IPS-20b (cell line): Measurements from ENCODE around the gene RHEB.

Experiments used
- H3K27ac ChIP-seq: one replicate; pipeline ENCODE4 v1.5.1; 2013; ENCODE audit warnings: low read length
- H3K27me3 ChIP-seq: 2 replicates; pipeline ENCODE4 v1.6.1; 2013; ENCODE audit warnings: mild to moderate bottlenecking, low read length, inconsistent platforms; ENCODE audit not compliant: insufficient read depth
- H3K36me3 ChIP-seq: 2 replicates; pipeline ENCODE4 v1.6.1; 2013; ENCODE audit warnings: low read depth, mild to moderate bottlenecking, inconsistent platforms, low read length, moderate library complexity; ENCODE audit not compliant: insufficient read depth
- H3K4me1 ChIP-seq: 2 replicates; pipeline ENCODE4 v1.6.1; 2013; ENCODE audit warnings: mild to moderate bottlenecking, control low read depth, inconsistent platforms, low read length, moderate library complexity; ENCODE audit not compliant: insufficient read depth
- H3K4me3 ChIP-seq: 2 replicates; pipeline ENCODE4 v1.5.1; 2013; ENCODE audit warnings: mild to moderate bottlenecking, low read length, inconsistent platforms
- H3K9ac ChIP-seq: 2 replicates; pipeline ENCODE4 v1.6.1; 2013; ENCODE audit warnings: low read depth, mild to moderate bottlenecking, inconsistent platforms, low read length, moderate library complexity
- H3K9me3 ChIP-seq: 2 replicates; pipeline ENCODE4 v1.6.1; 2013; ENCODE audit warnings: mild to moderate bottlenecking, low read depth, low read length, inconsistent platforms; ENCODE audit not compliant: insufficient read depth

RHEB gene

GRCh38 chr7:151461096-151461941 lies 58.4 kb downstream of the RHEB start:
- Histone ChIP-seq H3K27me3 (no peaks in the 10 kb centered on the region), H3K9ac (no peak overlapping the region), H3K27ac (no peak overlapping the region), H3K4me1 (peaks cover 24% of the 10 kb centered on the region; the same call in 1 of the 2 replicates), H3K4me3 (no peak overlapping the region), H3K36me3 (peaks cover 35% of the 10 kb centered on the region), H3K9me3 (peaks cover 30% of the 10 kb centered on the region)

GRCh38 chr7:151460474-151460855 lies 59.2 kb downstream of the RHEB start:
- H3K27ac ChIP-seq: no peak overlapping the region
- peaks cover 26% of the 10 kb centered on the region for H3K36me3 ChIP-seq
- no peaks in the 10 kb centered on the region for H3K27me3 ChIP-seq
- peaks cover 30% of the 10 kb centered on the region for H3K9me3 ChIP-seq
- H3K4me1 ChIP-seq: peaks cover 32% of the 10 kb centered on the region; the same call in 1 of the 2 replicates
- peak overlapping the region; percentile 57; the same call in 1 of the 2 replicates for H3K9ac ChIP-seq
- no peak overlapping the region; the same call in 1 of the 2 replicates for H3K4me3 ChIP-seq

- no peaks in the 10 kb centered on the region for H3K27me3 ChIP-seq
- H3K36me3 ChIP-seq: peaks cover 21% of the 10 kb centered on the region
- H3K4me3 ChIP-seq: peak overlapping the region; percentile 14; the same call in 1 of the 2 replicates
- no peak overlapping the region for H3K27ac ChIP-seq
- peaks cover 30% of the 10 kb centered on the region for H3K9me3 ChIP-seq
- H3K4me1 ChIP-seq: peaks cover 36% of the 10 kb centered on the region; the same call in 1 of the 2 replicates
- peak overlapping the region; percentile 57; the same call in 1 of the 2 replicates for H3K9ac ChIP-seq
Measured at GRCh38 chr7:151459726-151460473, 59.8 kb downstream of the RHEB start.

DNA sequence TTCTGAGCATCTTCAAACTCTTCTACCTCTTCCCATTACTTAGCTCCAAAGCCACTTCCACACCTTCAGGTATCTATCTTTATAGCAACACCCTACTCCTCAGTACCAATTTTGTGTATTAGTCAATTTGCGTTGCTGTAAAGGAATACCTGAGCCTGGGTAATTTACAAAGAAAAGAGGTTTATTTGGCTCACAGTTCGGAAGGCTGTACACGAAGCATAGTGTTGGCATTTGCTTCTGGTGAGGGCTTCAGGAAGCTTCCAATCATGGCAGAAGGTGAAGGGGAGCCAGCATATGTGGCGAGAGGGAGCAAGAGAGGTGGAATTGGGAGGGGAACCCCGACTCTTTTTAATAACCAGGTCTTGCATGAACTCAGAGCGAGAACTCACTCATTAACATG lies 62.2 kb downstream of the RHEB start:
- Histone ChIP-seq H3K27me3 (no peaks in the 10 kb centered on the region), H3K9me3 (peaks cover 14% of the 10 kb centered on the region), H3K4me1 (peaks cover 36% of the 10 kb centered on the region; the same call in 1 of the 2 replicates), H3K9ac (peak overlapping the region; percentile 9; the same call in 1 of the 2 replicates), H3K27ac (no peak overlapping the region), H3K4me3 (no peak overlapping the region; the same call in 1 of the 2 replicates), H3K36me3 (0 out of 2 replicates have a peak, but pooled peaks cover under 1% of the 10 kb centered on the region)

DNA sequence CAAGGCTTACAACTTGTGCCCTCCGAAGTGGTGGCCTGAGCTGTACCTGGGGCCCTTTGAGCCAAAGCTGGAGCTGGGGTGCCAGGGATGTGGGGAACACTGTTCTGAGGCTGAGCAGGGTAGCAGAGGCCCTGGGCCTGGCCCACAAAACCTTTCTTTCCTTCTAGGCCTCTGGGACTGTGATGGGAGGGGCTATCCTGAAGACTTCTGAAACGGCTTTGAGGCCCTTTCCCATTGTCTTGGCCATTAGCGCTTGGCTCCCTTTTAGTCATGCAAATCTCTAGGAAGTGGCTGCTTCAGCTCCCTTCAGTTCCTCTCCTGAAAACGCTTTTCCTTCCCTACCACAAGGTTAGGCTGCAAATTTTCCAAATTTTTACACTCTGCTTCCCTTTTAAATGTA lies 62.9 kb downstream of the RHEB start:
- no peaks in the 10 kb centered on the region for H3K36me3 ChIP-seq
- H3K27ac ChIP-seq: peak overlapping the region; percentile 57
- H3K27me3 ChIP-seq: no peaks in the 10 kb centered on the region
- H3K9me3 ChIP-seq: peaks cover 8% of the 10 kb centered on the region; the same call in 1 of the 2 replicates
- peaks cover 36% of the 10 kb centered on the region; the same call in 1 of the 2 replicates for H3K4me1 ChIP-seq
- peak overlapping the region; percentile 37; the same call in 1 of the 2 replicates for H3K9ac ChIP-seq
- peak overlapping the region; percentile 9; the same call in 1 of the 2 replicates for H3K4me3 ChIP-seq

- 0 out of 2 replicates have a peak overlapping the region, but pooled peaks have one; percentile 9 for H3K4me3 ChIP-seq
- H3K4me1 ChIP-seq: peaks cover 36% of the 10 kb centered on the region; the same call in 1 of the 2 replicates
- peak overlapping the region; percentile 37; the same call in 1 of the 2 replicates for H3K9ac ChIP-seq
- H3K9me3 ChIP-seq: peaks cover 8% of the 10 kb centered on the region; the same call in 1 of the 2 replicates
- H3K27ac ChIP-seq: peak overlapping the region; percentile 57
- no peaks in the 10 kb centered on the region for H3K36me3 ChIP-seq
- H3K27me3 ChIP-seq: no peaks in the 10 kb centered on the region
Measured at GRCh38 chr7:151456276-151456675, 63.4 kb downstream of the RHEB start.

GRCh38 chr7:151455690-151456089 lies 64.0 kb downstream of the RHEB start:
- Histone ChIP-seq H3K27ac (no peak overlapping the region), H3K9ac (no peak overlapping the region), H3K4me3 (no peak overlapping the region), H3K9me3 (peaks cover 8% of the 10 kb centered on the region; the same call in 1 of the 2 replicates), H3K4me1 (peaks cover 36% of the 10 kb centered on the region; the same call in 1 of the 2 replicates), H3K27me3 (no peaks in the 10 kb centered on the region), H3K36me3 (no peaks in the 10 kb centered on the region)

- no peaks in the 10 kb centered on the region for H3K36me3 ChIP-seq
- no peak overlapping the region for H3K4me3 ChIP-seq
- peaks cover 8% of the 10 kb centered on the region; the same call in 1 of the 2 replicates for H3K9me3 ChIP-seq
- no peaks in the 10 kb centered on the region for H3K27me3 ChIP-seq
- no peak overlapping the region for H3K27ac ChIP-seq
- no peak overlapping the region for H3K9ac ChIP-seq
- H3K4me1 ChIP-seq: peaks cover 32% of the 10 kb centered on the region; the same call in 1 of the 2 replicates
Measured at GRCh38 chr7:151454932-151455530, 64.7 kb downstream of the RHEB start.

GRCh38 chr7:151454305-151454704 lies 65.4 kb downstream of the RHEB start:
- Histone ChIP-seq H3K36me3 (no peaks in the 10 kb centered on the region), H3K27ac (no peak overlapping the region), H3K9ac (no peak overlapping the region), H3K27me3 (no peaks in the 10 kb centered on the region), H3K4me3 (no peak overlapping the region), H3K9me3 (peaks cover 8% of the 10 kb centered on the region; the same call in 1 of the 2 replicates), H3K4me1 (peaks cover 25% of the 10 kb centered on the region; the same call in 1 of the 2 replicates)

GRCh38 chr7:151453326-151453791 lies 66.3 kb downstream of the RHEB start:
- H3K9me3 ChIP-seq: peaks cover 8% of the 10 kb centered on the region; the same call in 1 of the 2 replicates
- H3K27me3 ChIP-seq: peaks cover 1% of the 10 kb centered on the region; the same call in 1 of the 2 replicates
- no peak overlapping the region for H3K4me3 ChIP-seq
- H3K27ac ChIP-seq: no peak overlapping the region
- H3K9ac ChIP-seq: no peak overlapping the region
- no peaks in the 10 kb centered on the region for H3K36me3 ChIP-seq
- H3K4me1 ChIP-seq: peaks cover 21% of the 10 kb centered on the region; the same call in 1 of the 2 replicates
